Liver (tissue), 9 donors: Measurements from ENCODE around the gene FAM13A. TPM values are rescaled to one million over a fixed set of nuclear protein-coding genes. Genes with fewer than 3 reads are reported as not detected.

Experiments used
- DNase-seq: peaks from one replicate; pipeline ENCODE4 v3.0.0-alpha.2; 2017; ENCODE audit warnings: low spot score
- H3K27ac ChIP-seq, 2 donors: one replicate each; pipeline ENCODE4 v1.7.0; 2013; ENCODE audit warnings: inconsistent platforms in 2 of 2, low read length in 2 of 2, control low read depth in 1 of 2, low read depth in 1 of 2, mild to moderate bottlenecking in 1 of 2
- H3K27me3 ChIP-seq, 4 donors: one replicate each; pipeline versions ENCODE4 v1.6.1 to v1.7.0; 2013; ENCODE audit warnings: low read length in 3 of 4, inconsistent platforms in 1 of 4, mild to moderate bottlenecking in 1 of 4, moderate library complexity in 1 of 4; ENCODE audit not compliant: control insufficient read depth in 4 of 4, insufficient read depth in 4 of 4
- H3K36me3 ChIP-seq, 4 donors: one replicate each; pipeline versions ENCODE4 v1.6.1 to v1.7.0; 2013; ENCODE audit warnings: low read length in 3 of 4, mild to moderate bottlenecking in 3 of 4, low read depth in 1 of 4, moderate library complexity in 1 of 4; ENCODE audit not compliant: control insufficient read depth in 4 of 4, insufficient read depth in 3 of 4
- H3K4me1 ChIP-seq, 4 donors: one replicate each; pipeline versions ENCODE4 v1.6.1 to v1.7.0; 2013; ENCODE audit warnings: low read length in 3 of 4, mild to moderate bottlenecking in 3 of 4, moderate library complexity in 1 of 4; ENCODE audit not compliant: control insufficient read depth in 4 of 4, insufficient read depth in 4 of 4
- H3K4me3 ChIP-seq, 3 donors: one replicate each; pipeline versions ENCODE4 v1.6.1 to v1.7.0; 2013; ENCODE audit warnings: low read length in 3 of 3, control low read depth in 1 of 3, low read depth in 1 of 3, mild to moderate bottlenecking in 1 of 3
- H3K9ac ChIP-seq, 2 donors: one replicate each; pipeline ENCODE4 v1.7.0; 2013; ENCODE audit warnings: low read length in 2 of 2, mild to moderate bottlenecking in 2 of 2, moderate library complexity in 2 of 2, control low read depth in 1 of 2, low read depth in 1 of 2
- H3K9me3 ChIP-seq, 4 donors: one replicate each; pipeline versions ENCODE4 v1.6.1 to v1.7.0; 2013; ENCODE audit warnings: low read length in 3 of 4; ENCODE audit not compliant: control insufficient read depth in 4 of 4
- ATF3 ChIP-seq: IDR thresholded peaks from 2 replicates; pipeline ENCODE4 v1.6.1; 2016; ENCODE audit warnings: antibody characterized with exemption
- CTCF ChIP-seq: fragments of 150-350 bp; IDR thresholded peaks from 2 replicates; pipeline ENCODE4 v1.5.1; 2017; ENCODE audit warnings: improper control_type of control experiment, low read depth, low read length; ENCODE audit not compliant: missing input control
- EGR1 ChIP-seq, 2 donors: IDR thresholded peaks; 2 replicates each; pipeline ENCODE4 v1.6.1; 2016 to 2018; ENCODE audit warnings: antibody characterized with exemption in 2 of 2, low read depth in 2 of 2
- FOXA1 ChIP-seq: IDR thresholded peaks from 2 replicates; pipeline ENCODE4 v1.6.1; 2016; ENCODE audit warnings: antibody characterized with exemption
- HNF4A ChIP-seq, 2 donors: conservative IDR thresholded peaks; 2 replicates each; pipeline ENCODE4 v1.6.1; 2016; ENCODE audit warnings: antibody characterized with exemption in 2 of 2, mild to moderate bottlenecking in 2 of 2
- HNF4G ChIP-seq: IDR thresholded peaks from 2 replicates; pipeline ENCODE4 v1.6.1; 2016; ENCODE audit warnings: antibody characterized with exemption
- MAX ChIP-seq: IDR thresholded peaks from 2 replicates; pipeline ENCODE4 v1.6.1; 2016; ENCODE audit warnings: antibody characterized with exemption
- NR2F2 ChIP-seq: IDR thresholded peaks from 2 replicates; pipeline ENCODE4 v1.6.1; 2016; ENCODE audit warnings: antibody characterized with exemption
- RAD21 ChIP-seq, 2 donors: IDR thresholded peaks; 2 replicates each; pipeline ENCODE4 v1.6.1; 2016; ENCODE audit warnings: antibody characterized with exemption in 2 of 2, mild to moderate bottlenecking in 2 of 2
- REST ChIP-seq: IDR thresholded peaks from 2 replicates; pipeline ENCODE4 v1.6.1; 2016; ENCODE audit warnings: antibody characterized with exemption, mild to moderate bottlenecking
- SP1 ChIP-seq: IDR thresholded peaks from 2 replicates; pipeline ENCODE4 v1.6.1; 2018; ENCODE audit warnings: antibody characterized with exemption, mild to moderate bottlenecking
- TAF1 ChIP-seq: conservative IDR thresholded peaks from 2 replicates; pipeline ENCODE4 v1.6.1; 2016; ENCODE audit warnings: antibody characterized with exemption, mild to moderate bottlenecking
- ZBTB33 ChIP-seq: IDR thresholded peaks from 2 replicates; pipeline ENCODE4 v1.6.1; 2016; ENCODE audit warnings: antibody characterized with exemption
- WGBS: extraction: QIAGEN DNeasy Blood & Tissue Kit; methylation state at CpG from one replicate; pipeline ENCODE4 v1.1.7; 2013; 5-methylcytosine and 5-hydroxymethylcytosine counted together
- polyA plus RNA-seq, 2 donors: library from polyadenylated mRNA; stranded (reverse) in 1 of 2; unstranded in 1 of 2; fragments of 200-250 nt in 1 of 2; fragments of >200 nt in 1 of 2; fragmentation: Nextera tagmentation in 1 of 2; extraction: Ambion mirVana in 1 of 2; gene quantifications; one replicate each; pipeline versions ENCODE4 v1.2.1 to v1.2.3, GENCODE V29; 2013 to 2015
- total RNA-seq, 2 donors: library from RNA; depleted of rRNA; stranded (reverse); fragments of >200 nt; gene quantifications; one replicate each; pipeline ENCODE4 v1.2.3, GENCODE V29; 2014
- donor health status: healthy.
- donor health status: healthy.
- donor health status: healthy.
- donor health status: healthy.
- donor health status: healthy.

Gene FAM13A
- total and polyA plus RNA-seq, 4 donors, result 14.9 to 52.9 (median 27.6) TPM

GRCh38 chr4:88720451-88721428 lies 336.2 kb downstream of the FAM13A start (continued):
- TF ChIP-seq EGR1 (IDR thresholded peaks at IDR 0.05; ENCODE audit: low read depth in 2 of 2) (no peak), TAF1 (no peak)

- DNase-seq, result no peak
- Histone ChIP-seq H3K27ac (no peak overlapping the region), H3K4me1 (peaks cover 4 to 19% (median 11%) of the 10 kb centered on the region in 4 donors), H3K36me3 (peaks cover 0 to 15% (median 4%) of the 10 kb centered on the region in 4 donors), H3K9me3 (peaks cover 0 to 6% (median 3%) of the 10 kb centered on the region in 4 donors), H3K9ac (no peak overlapping the region), H3K27me3 (no peaks in the 10 kb centered on the region), H3K4me3 (no peak overlapping the region)
- 88% methylated on average over 1 of the region's 1 CpG for WGBS
- no peak for TF ChIP-seq MAX
- no peak for TF ChIP-seq ZBTB33
- TF ChIP-seq REST, result no peak
- no peak for TF ChIP-seq CTCF
- no peak for TF ChIP-seq ATF3
- TF ChIP-seq EGR1 (IDR thresholded peaks at IDR 0.05; ENCODE audit: low read depth in 2 of 2), result no peak
- no peak for TF ChIP-seq NR2F2
- no peak for TF ChIP-seq TAF1
- no peak for TF ChIP-seq SP1
- TF ChIP-seq FOXA1, result no peak
- no peak for TF ChIP-seq RAD21 (IDR thresholded peaks at IDR 0.05)
- no peak for TF ChIP-seq HNF4A (conservative IDR thresholded peaks at IDR 0.05)
- TF ChIP-seq HNF4G, result no peak
Measured at GRCh38 chr4:88719381-88719780, 337.6 kb downstream of the FAM13A start.
